Prostate gland (tissue), 2 donors: Measurements from ENCODE around the gene ZFR. TPM values are rescaled to one million over a fixed set of nuclear protein-coding genes. Genes with fewer than 3 reads are reported as not detected.

ENCODE experiments used
- DNase-seq: peaks from one replicate; pipeline ENCODE4 v3.0.0-alpha.2; 2019; ENCODE audit warnings: low spot score
- H3K27ac ChIP-seq, 2 donors: fragments of 200-600 bp; sonication (generic); 2 replicates each; pipeline ENCODE4 v1.5.1; 2017 to 2019
- H3K27me3 ChIP-seq: fragments of 200-600 bp; sonication (generic); replicated peaks from 2 replicates; pipeline ENCODE4 v1.5.1; 2019; ENCODE audit not compliant: insufficient read depth
- H3K36me3 ChIP-seq, 2 donors: fragments of 200-600 bp; sonication (generic); 1 replicate in 1 of 2; 2 replicates in 1 of 2; pipeline versions ENCODE4 v1.5.1 to v1.8.1; 2017 to 2019
- H3K4me1 ChIP-seq: fragments of 200-600 bp; sonication (generic); replicated peaks from 2 replicates; pipeline ENCODE4 v1.5.1; 2019
- H3K4me3 ChIP-seq, 2 donors: fragments of 200-600 bp; sonication (generic); 2 replicates each; pipeline ENCODE4 v1.5.1; 2017 to 2019
- H3K9me3 ChIP-seq: fragments of 200-600 bp; sonication (generic); 2 replicates; pipeline ENCODE4 v1.5.1; 2017
- POLR2A ChIP-seq: fragments of 450-650 bp; IDR thresholded peaks from one replicate; pipeline ENCODE4 v1.6.1; 2016; ENCODE audit warnings: antibody characterized with exemption, mild to moderate bottlenecking
- POLR2AphosphoS5 ChIP-seq: sonication (generic); formaldehyde crosslinking; IDR thresholded peaks from one replicate; pipeline ENCODE4 v1.6.1; 2017; ENCODE audit warnings: antibody characterized with exemption
- WGBS: methylation state at CpG from one replicate; pipeline ENCODE4 v1.1.5; 2018; 5-methylcytosine and 5-hydroxymethylcytosine counted together
- intact Hi-C: fragments of 100-400 bp; cut with DNase I; formaldehyde crosslinking; loops from one replicate; pipeline ENCODE4 v1.14.2; 2022
- total RNA-seq, 2 donors: library from RNA; depleted of rRNA; stranded (reverse); fragments of >200 nt; gene quantifications; one replicate each; pipeline ENCODE4 v1.1.0, GENCODE V29; 2016
- TF ChIP-seq, protein P1 (sequence below), 4 experiments: fragments of 200-600 bp in 2 of 4; fragments of 450-650 bp in 2 of 4; sonication (generic) in 2 of 4; IDR thresholded peaks; 1 replicate in 3 of 4; 2 replicates in 1 of 4; pipeline ENCODE4 v1.5.1; 2016 to 2019; ENCODE audit warnings: antibody characterized with exemption in 4 of 4, mild to moderate bottlenecking in 2 of 4, moderate library complexity in 2 of 4

Gene ZFR
- total RNA-seq, 2 donors from 2014 or later = 69.0 to 73.7 TPM

DNA sequence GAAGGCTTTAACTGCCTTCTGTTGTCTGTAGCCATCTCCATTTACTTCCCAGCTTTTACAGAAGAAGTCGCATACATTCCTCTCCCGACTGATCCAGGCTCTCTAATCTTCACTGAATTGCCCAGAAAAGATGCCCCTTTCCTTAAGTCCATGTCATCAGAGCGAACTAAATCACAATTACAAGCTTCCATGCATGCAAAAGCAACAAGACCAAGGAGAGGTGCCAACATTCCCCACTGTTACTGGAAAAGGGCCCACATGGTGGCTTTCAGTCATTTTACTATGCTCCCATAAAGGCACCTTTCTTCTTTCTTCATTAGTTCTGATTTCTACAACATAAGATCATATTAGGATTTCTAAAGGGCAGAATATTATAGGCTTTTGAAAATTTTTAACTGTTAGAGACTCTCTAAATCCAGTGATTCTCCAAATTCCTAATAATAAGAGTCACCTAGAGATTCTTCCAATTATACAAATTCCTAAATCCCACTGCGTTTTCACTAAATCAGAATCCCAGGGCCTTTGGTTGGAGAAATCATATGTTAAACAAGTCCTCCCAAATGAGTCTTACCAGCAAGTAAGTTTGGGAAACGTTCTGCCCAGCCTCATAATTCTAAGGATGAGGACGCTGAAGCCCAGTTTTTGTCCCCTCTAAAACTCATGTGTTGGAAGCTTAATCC, 17.0 kb upstream of the ZFR start:
- no peak for TF ChIP-seq POLR2AphosphoS5
- TF ChIP-seq, protein P1, sequence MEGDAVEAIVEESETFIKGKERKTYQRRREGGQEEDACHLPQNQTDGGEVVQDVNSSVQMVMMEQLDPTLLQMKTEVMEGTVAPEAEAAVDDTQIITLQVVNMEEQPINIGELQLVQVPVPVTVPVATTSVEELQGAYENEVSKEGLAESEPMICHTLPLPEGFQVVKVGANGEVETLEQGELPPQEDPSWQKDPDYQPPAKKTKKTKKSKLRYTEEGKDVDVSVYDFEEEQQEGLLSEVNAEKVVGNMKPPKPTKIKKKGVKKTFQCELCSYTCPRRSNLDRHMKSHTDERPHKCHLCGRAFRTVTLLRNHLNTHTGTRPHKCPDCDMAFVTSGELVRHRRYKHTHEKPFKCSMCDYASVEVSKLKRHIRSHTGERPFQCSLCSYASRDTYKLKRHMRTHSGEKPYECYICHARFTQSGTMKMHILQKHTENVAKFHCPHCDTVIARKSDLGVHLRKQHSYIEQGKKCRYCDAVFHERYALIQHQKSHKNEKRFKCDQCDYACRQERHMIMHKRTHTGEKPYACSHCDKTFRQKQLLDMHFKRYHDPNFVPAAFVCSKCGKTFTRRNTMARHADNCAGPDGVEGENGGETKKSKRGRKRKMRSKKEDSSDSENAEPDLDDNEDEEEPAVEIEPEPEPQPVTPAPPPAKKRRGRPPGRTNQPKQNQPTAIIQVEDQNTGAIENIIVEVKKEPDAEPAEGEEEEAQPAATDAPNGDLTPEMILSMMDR (IDR thresholded peaks at IDR 0.05) = no peak
- Histone ChIP-seq H3K27ac (no peak overlapping the region), H3K27me3 (no peaks in the 10 kb centered on the region), H3K36me3 (no peaks in the 10 kb centered on the region), H3K4me3 (no peak overlapping the region), H3K9me3 (no peaks in the 10 kb centered on the region), H3K4me1 (no peaks in the 10 kb centered on the region)
- DNase-seq = no peak
- intact Hi-C loops = no loop called here
- WGBS = 82% methylated on average over 6 of the region's 6 CpGs

DNA sequence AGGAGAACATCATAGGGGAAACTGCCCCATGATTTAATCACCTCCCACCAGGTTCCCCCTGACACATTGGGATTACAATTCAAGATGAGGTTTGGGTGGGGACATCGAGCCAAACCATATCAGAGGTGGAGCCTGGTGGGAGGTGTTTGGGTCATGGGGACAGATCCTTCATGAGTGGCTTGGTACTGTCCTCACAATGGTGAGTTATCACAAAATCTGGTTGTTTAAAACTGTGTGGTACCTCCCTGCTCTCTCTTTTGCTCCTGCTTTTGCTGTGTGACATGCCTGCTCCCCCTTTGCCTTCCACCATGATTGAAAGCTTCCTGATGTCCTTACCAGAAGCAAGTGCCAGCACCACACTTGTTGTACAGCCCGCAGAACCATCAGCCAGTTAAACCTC, 16.2 kb upstream of the ZFR start:
- intact Hi-C loops = no loop called here
- no peaks in the 10 kb centered on the region for H3K27me3 ChIP-seq
- H3K4me3 ChIP-seq = no peak overlapping the region
- no peaks in the 10 kb centered on the region for H3K4me1 ChIP-seq
- DNase-seq = no peak
- 85% methylated on average over 2 of the region's 2 CpGs for WGBS
- H3K36me3 ChIP-seq = no peaks in the 10 kb centered on the region
- TF ChIP-seq, protein P1 (IDR thresholded peaks at IDR 0.05) = no peak
- TF ChIP-seq POLR2AphosphoS5 = no peak
- TF ChIP-seq POLR2A = no peak
- H3K9me3 ChIP-seq = no peaks in the 10 kb centered on the region
- no peak overlapping the region for H3K27ac ChIP-seq

DNA sequence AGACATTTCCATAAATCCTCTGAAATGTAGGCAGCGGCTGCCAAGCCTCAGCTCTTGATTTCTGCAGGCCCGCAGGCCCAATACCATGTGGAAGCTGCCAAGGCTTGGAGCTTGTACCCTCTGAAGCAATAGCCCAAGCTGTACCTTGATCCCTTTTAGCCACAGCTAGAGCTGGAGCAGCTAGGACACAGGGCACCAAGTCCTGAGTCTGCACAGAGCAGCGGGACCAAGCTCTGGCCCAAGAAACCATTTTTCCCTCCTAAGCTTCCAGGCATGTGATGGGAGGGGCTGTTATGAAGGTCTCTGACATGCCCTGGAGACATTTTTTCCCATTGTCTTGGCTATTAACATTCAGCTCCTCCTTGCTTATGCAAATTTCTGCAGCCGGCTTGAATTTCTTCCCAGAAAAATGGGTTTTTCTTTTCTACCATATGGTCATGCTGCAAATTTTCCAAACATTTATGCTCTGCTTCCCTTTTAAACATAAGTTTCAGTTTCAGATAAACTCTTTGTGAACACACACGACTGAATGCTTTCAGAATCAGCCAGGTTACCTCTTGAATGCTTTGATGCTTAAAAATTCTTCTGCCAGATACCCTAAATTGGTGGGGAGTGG, 14.4 kb upstream of the ZFR start:
- DNase-seq = no peak
- no peaks in the 10 kb centered on the region for H3K27me3 ChIP-seq
- no peak for TF ChIP-seq POLR2AphosphoS5
- TF ChIP-seq POLR2A = no peak
- TF ChIP-seq, protein P1 (IDR thresholded peaks at IDR 0.05) = no peak
- intact Hi-C loops = no loop called here
- H3K4me1 ChIP-seq = no peaks in the 10 kb centered on the region
- H3K36me3 ChIP-seq = no peaks in the 10 kb centered on the region
- no peaks in the 10 kb centered on the region for H3K9me3 ChIP-seq
- WGBS = 93% methylated on average over 5 of the region's 5 CpGs
- no peak overlapping the region for H3K4me3 ChIP-seq
- H3K27ac ChIP-seq = no peak overlapping the region

DNA sequence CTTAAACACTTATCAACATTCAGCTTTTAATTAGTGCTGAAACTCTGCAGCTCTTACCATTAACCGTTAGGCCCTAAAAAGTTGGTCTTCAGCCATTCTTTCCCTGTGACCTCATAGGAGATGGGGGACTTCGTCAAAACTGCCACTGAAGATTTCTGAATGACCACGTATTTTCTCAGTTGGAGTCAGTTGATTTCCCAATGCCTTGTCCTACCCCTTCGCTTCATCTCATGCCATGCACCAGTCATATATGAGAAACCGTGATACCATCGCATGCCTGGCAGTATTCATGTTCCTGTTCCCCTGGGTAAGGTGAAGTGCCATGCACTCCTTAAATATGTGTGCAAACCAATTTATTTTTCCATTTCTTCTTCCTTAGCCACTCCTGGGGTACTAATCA, 10.8 kb upstream of the ZFR start:
- no peak overlapping the region for H3K4me3 ChIP-seq
- no peaks in the 10 kb centered on the region for H3K9me3 ChIP-seq
- intact Hi-C loops = no loop called here
- no peaks in the 10 kb centered on the region for H3K4me1 ChIP-seq
- no peak overlapping the region for H3K27ac ChIP-seq
- DNase-seq = no peak
- 97% methylated on average over 6 of the region's 6 CpGs for WGBS
- TF ChIP-seq, protein P1 (IDR thresholded peaks at IDR 0.05) = no peak
- TF ChIP-seq POLR2A (no peak), POLR2AphosphoS5 (no peak)
- H3K36me3 ChIP-seq = no peaks in the 10 kb centered on the region
- no peaks in the 10 kb centered on the region for H3K27me3 ChIP-seq

DNA sequence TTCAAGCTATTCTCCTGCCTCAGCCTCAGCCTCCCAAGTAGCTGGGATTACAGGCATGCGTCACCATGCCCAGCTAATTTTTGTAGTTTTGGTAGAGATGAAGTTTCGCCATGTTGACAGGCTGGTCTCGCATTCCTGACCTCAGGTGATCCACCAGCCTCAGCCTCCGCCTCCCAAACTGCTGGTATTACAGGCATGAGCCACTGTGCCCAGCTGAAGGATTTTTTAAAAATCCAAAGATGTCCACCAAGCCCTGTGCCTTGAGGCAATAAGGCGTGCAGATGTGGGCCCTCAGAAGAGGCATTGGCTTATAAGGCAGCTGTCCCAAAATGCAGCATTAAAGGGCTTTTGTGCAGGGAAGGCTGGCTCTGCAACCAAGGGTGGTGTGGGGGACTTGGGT, 10.3 kb upstream of the ZFR start:
- no peak overlapping the region for H3K27ac ChIP-seq
- TF ChIP-seq, protein P1 (IDR thresholded peaks at IDR 0.05) = no peak
- TF ChIP-seq POLR2A (no peak), POLR2AphosphoS5 (no peak)
- no peak for DNase-seq
- no peak overlapping the region for H3K4me3 ChIP-seq
- no peaks in the 10 kb centered on the region for H3K36me3 ChIP-seq
- WGBS = 92% methylated on average over 5 of the region's 5 CpGs
- no peaks in the 10 kb centered on the region for H3K9me3 ChIP-seq
- intact Hi-C loops = no loop called here
- no peaks in the 10 kb centered on the region for H3K4me1 ChIP-seq
- H3K27me3 ChIP-seq = no peaks in the 10 kb centered on the region
